Testis (tissue), 2 donors: ENCODE measurements around the gene TBC1D2.

ENCODE experiments used
- POLR2A ChIP-seq: fragments of 450-650 bp; IDR thresholded peaks from one replicate; pipeline ENCODE4 v1.6.1; 2017; ENCODE audit warnings: antibody characterized with exemption, mild to moderate bottlenecking, moderate library complexity
- TF ChIP-seq, protein P1 (sequence below), 3 experiments: fragments of 450-650 bp in 2 of 3; fragments of 200-600 bp in 1 of 3; sonication (generic) in 1 of 3; IDR thresholded peaks; one replicate each; pipeline ENCODE4 v1.5.1; 2016 to 2019; ENCODE audit warnings: antibody characterized with exemption in 3 of 3, mild to moderate bottlenecking in 2 of 3, moderate library complexity in 1 of 3

DNA sequence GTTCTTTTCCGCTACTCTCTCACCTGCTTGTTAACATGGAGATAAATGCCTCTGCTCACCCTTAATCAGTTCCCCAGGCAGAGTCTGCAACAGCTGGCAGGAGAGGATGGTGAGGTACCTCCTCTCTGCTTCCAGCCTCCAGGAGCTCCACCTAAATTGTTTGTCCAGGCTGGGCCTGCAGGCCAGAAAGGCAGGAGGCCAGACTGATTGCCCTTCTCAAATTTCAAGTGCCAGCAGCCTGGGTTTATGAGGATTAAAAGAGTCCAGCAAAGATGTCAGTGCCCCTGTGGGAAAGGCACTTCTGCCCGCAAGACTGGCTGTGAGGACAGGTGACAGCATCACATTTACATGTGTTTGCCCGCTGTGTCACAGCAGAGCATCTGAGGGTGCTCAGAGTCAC is 82.8 kb downstream of the TBC1D2 start:
- TF ChIP-seq POLR2A: no peak
- TF ChIP-seq, protein P1, sequence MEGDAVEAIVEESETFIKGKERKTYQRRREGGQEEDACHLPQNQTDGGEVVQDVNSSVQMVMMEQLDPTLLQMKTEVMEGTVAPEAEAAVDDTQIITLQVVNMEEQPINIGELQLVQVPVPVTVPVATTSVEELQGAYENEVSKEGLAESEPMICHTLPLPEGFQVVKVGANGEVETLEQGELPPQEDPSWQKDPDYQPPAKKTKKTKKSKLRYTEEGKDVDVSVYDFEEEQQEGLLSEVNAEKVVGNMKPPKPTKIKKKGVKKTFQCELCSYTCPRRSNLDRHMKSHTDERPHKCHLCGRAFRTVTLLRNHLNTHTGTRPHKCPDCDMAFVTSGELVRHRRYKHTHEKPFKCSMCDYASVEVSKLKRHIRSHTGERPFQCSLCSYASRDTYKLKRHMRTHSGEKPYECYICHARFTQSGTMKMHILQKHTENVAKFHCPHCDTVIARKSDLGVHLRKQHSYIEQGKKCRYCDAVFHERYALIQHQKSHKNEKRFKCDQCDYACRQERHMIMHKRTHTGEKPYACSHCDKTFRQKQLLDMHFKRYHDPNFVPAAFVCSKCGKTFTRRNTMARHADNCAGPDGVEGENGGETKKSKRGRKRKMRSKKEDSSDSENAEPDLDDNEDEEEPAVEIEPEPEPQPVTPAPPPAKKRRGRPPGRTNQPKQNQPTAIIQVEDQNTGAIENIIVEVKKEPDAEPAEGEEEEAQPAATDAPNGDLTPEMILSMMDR (IDR thresholded peaks at IDR 0.05): no peak
